Measurements from ENCODE around the gene ZFP36L2.

Gene ZFP36L2

GRCh38 chr2:43258547-43259156, 32.2 kb upstream of the ZFP36L2 start:
- no peak for DNase-seq
- in situ Hi-C loops (cut with HindIII; ENCODE audit: low pct_ligation_motif_present, low sequenced_read_pairs), result no loop called here
- H3K36me3 ChIP-seq (replicated peaks), result no peaks in the 10 kb centered on the region
- H3K27me3 ChIP-seq (replicated peaks), result no peaks in the 10 kb centered on the region
- H3K27ac ChIP-seq, result no peak overlapping the region
- no peak for TF ChIP-seq CTCF (IDR thresholded peaks at IDR 0.05; ENCODE audit: low read depth, low read length, missing control alignments)
- no peak overlapping the region for H3K4me3 ChIP-seq (ENCODE audit: low read depth, low read length)

GRCh38 chr2:43255296-43255910, 29.0 kb upstream of the ZFP36L2 start:
- H3K36me3 ChIP-seq (replicated peaks), result no peaks in the 10 kb centered on the region
- in situ Hi-C loops (cut with HindIII; ENCODE audit: low pct_ligation_motif_present, low sequenced_read_pairs), result no loop called here
- H3K27me3 ChIP-seq (replicated peaks), result no peaks in the 10 kb centered on the region
- no peak overlapping the region for H3K4me3 ChIP-seq (ENCODE audit: low read depth, low read length)
- DNase-seq, result no peak
- no peak for TF ChIP-seq CTCF (IDR thresholded peaks at IDR 0.05; ENCODE audit: low read depth, low read length, missing control alignments)
- H3K27ac ChIP-seq, result no peak overlapping the region

GRCh38 chr2:43254331-43254730, 27.9 kb upstream of the ZFP36L2 start:
- DNase-seq, result no peak
- Histone ChIP-seq H3K36me3 (replicated peaks) (no peaks in the 10 kb centered on the region), H3K27me3 (replicated peaks) (no peaks in the 10 kb centered on the region), H3K27ac (no peak overlapping the region), H3K4me3 (ENCODE audit: low read depth, low read length) (no peak overlapping the region)
- in situ Hi-C loops (cut with HindIII; ENCODE audit: low pct_ligation_motif_present, low sequenced_read_pairs), result no loop called here
- no peak for TF ChIP-seq CTCF (IDR thresholded peaks at IDR 0.05; ENCODE audit: low read depth, low read length, missing control alignments)

GRCh38 chr2:43251171-43251731, 24.8 kb upstream of the ZFP36L2 start:
- no peak for TF ChIP-seq CTCF (IDR thresholded peaks at IDR 0.05; ENCODE audit: low read depth, low read length, missing control alignments)
- no peak overlapping the region for H3K27ac ChIP-seq
- in situ Hi-C loops (cut with HindIII; ENCODE audit: low pct_ligation_motif_present, low sequenced_read_pairs), result no loop called here

GRCh38 chr2:43250015-43250414, 23.6 kb upstream of the ZFP36L2 start:
- in situ Hi-C loops (cut with HindIII; ENCODE audit: low pct_ligation_motif_present, low sequenced_read_pairs), result no loop called here

More at GRCh38 chr2:43251171-43251731, 24.8 kb upstream of the ZFP36L2 start:
- DNase-seq, result no peak
- Histone ChIP-seq H3K36me3 (replicated peaks) (no peaks in the 10 kb centered on the region), H3K4me3 (ENCODE audit: low read depth, low read length) (no peak overlapping the region), H3K27me3 (replicated peaks) (no peaks in the 10 kb centered on the region)

More at GRCh38 chr2:43250015-43250414, 23.6 kb upstream of the ZFP36L2 start:
- DNase-seq, result no peak
- TF ChIP-seq CTCF (IDR thresholded peaks at IDR 0.05; ENCODE audit: low read depth, low read length, missing control alignments), result no peak
- no peak overlapping the region for H3K27ac ChIP-seq
- H3K4me3 ChIP-seq (ENCODE audit: low read depth, low read length), result no peak overlapping the region
- no peaks in the 10 kb centered on the region for H3K36me3 ChIP-seq (replicated peaks)
- no peaks in the 10 kb centered on the region for H3K27me3 ChIP-seq (replicated peaks)
